Gastrocnemius medialis (tissue), 4 donors: ENCODE data around the gene BMP2K.

Source experiments
- CTCF ChIP-seq, 5 experiments: fragments of 450-650 bp in 3 of 5; fragments of 200-600 bp in 2 of 5; sonication (generic) in 2 of 5; IDR thresholded peaks in 4 of 5; conservative IDR thresholded peaks in 1 of 5; 1 replicate in 4 of 5; 2 replicates in 1 of 5; pipeline ENCODE4 v1.5.1; 2016 to 2019; ENCODE audit warnings: antibody characterized with exemption in 5 of 5, mild to moderate bottlenecking in 3 of 5, moderate library complexity in 3 of 5
- POLR2A ChIP-seq, 2 donors: fragments of 450-650 bp; IDR thresholded peaks; one replicate each; pipeline ENCODE4 v1.6.1; 2017; ENCODE audit warnings: antibody characterized with exemption in 2 of 2, mild to moderate bottlenecking in 2 of 2, moderate library complexity in 2 of 2

DNA sequence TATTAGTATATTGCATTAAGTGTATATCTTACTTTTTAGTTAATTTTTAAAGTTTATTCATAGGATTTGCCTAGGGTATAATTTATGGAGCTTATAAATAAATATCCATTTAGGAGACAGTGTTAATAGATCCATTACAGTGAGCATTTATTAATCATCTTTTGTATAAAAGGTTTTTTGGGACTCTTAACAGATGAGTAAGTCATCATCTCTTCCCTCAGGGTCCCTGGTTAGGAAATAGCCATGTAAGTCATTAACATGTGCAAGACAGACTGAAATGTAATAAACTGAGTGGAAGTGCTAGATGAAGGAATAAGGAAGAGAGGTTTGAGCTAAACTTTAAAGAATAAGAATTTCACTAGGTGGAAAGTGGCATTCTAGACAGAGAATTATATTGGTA lies 93.9 kb downstream of the BMP2K start:
- no peak for TF ChIP-seq CTCF (IDR thresholded peaks at IDR 0.05 in 4 of 5, conservative IDR thresholded peaks at IDR 0.05 in 1 of 5)
- TF ChIP-seq POLR2A (IDR thresholded peaks at IDR 0.05), result no peak
